NCI-H2196 (cell line): Measurements from ENCODE around the gene FSTL4.

Source experiments
- DNase-seq: peaks from one replicate; lab custom pipeline; 2025; ENCODE audit not compliant: unreplicated experiment; lab: John Stamatoyannopoulos, UW

The FSTL4 gene

DNA sequence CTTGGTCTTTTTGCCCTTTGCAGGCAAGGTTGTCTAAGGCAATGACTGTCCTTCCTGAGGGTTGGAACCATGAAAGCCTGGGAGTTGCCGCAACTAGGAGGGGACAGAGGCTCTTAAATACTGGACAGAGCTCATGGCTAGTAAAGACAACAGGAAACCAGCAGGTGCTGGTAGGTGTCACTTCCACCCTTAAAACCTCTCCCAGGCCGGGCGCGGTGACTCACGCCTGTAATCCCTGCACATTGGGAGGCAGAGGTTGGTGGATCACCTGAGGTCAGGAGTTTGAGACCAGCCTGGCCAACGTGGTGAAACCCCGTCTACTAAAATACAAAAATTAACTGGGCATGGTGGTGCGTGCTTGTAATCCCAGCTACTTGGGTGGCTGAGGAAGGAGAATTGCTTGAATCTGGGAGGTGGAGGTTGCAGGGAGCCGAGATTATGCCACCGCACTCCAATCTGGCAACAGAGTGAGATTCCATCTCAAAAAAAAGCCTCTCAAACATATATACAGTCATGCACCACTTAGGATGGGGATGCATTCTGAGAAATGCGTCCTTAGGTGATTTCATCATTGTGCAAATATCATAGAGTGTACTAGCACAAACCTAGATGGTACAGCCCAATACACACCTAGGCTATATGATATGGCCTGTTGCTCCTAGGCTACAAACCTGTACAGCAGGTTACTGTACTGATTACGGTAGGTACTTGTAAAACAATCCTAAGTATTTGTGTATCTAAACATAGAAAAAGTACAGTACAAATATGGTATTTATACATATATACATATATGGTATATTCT lies 457.9 kb downstream of the FSTL4 start:
- DNase-seq, result no peak

DNA sequence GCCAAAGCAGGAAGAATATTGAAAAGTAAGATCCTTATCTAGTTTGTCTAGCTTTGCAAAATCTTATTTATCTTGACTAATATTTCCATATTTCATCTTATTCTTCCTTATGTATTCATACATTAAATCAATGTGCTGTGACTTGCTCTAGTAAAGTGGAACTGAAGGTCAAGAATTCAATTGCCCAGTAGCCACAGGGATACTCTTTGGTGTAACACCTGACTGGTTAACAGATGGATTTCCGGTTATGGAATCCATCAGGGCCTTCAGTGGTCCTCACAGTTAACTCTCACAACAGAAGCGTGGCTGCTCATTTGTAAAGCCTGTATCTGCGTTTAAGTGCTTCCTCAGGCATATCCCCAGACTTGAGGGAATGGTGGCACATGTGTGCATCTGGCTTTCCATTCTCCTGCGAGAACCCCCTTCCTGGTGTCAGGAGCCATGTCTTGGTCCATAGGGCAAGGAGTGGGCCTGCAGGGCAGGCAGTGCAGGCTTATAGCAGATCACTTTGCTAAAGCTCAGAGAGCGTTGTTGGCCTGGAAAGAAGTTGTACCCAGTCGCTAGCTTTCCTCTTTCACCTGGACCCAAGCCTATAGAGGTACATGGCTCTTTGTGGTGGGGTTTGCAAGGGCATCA lies 461.3 kb downstream of the FSTL4 start:
- DNase-seq, result no peak

DNA sequence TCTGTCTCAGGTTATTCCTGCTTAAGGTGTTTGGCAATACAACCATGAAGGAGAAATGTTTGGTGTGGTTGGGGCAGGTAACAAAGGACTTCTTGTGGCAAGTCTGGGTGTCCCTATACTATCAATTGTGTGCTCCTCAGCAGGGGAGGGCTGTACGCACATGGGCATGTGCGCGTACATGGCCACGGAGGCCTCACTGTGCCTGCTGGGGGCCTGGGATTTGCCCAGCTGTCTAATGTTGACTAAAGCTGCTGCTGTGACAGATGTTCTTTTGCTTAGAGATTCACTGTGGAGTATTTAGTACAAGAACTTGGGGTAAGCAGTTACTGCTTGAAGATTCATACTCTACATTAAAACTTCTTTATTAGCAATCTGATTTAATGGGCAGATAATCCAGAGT lies 463.0 kb downstream of the FSTL4 start:
- DNase-seq, result no peak

DNA sequence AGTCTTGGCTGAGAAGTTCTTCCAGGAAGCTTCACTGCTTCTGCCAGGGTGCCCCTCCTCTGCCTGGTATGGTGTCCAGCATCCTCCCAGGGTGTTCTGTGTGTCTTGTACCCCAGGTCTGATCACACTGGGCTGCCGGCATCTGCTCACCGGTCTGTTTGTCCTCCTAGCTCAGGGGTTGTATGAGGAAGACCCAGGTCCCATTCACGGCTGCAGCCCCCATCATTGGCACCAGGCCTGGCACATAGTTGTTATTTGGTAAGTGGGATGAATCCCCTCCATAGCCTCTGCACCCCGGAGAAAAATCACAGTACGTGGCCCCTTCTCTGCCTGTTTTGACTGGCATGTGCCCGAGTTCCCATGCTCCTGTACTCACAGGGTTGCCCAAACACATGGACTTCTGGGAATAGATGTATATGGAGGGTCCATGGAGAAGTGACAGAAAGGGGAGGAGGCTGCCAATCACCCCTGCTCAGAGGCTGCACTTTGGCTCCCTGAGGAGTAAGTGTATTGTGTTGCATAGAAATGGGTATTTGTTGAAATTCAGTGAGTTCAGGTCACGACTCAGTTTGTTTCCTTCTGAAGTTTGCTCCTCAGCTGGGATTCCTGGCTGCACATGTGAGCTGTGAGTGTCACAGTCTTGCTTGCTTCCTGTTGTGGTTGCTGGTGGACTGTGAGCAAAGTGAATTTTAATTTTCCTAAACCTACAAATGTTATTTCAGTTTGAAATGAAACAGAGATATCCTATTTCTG lies 464.4 kb downstream of the FSTL4 start:
- no peak for DNase-seq

DNA sequence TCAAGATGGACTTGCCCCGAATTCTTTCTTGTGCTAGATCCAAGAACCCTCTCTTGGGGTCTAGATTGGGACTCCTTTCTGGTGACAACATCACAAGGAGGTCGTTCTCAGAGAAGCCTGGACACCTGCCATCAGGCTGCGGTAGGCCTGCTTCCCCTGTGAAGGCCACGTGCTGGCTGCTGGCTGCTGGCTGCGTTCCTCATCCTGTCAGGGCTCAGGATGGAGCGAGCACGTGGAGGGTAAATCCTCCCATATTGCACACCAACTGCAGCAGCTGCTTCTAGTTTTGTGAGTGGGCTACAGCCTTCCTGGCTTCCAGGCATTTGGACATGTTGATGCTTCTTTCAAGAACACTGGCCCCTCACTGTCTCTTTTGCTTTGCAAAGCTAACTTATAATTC lies 464.9 kb downstream of the FSTL4 start:
- no peak for DNase-seq
